Measurements from ENCODE around the gene RPP21. TPM values are rescaled to one million over a fixed set of nuclear protein-coding genes. Genes with fewer than 3 reads are reported as not detected.

The RPP21 gene
- total and polyA plus RNA-seq, 2 donors (not counting 1 experiment from before 2014, with no cell fraction given), result 16.7 to 30.2 TPM

GRCh38 chr6:30348957-30349356 lies 4.0 kb downstream of the RPP21 start:
- no peak for DNase-seq (ENCODE audit: low read depth in 2 of 2)
- H3K27ac ChIP-seq (ENCODE audit: insufficient read depth, low read length), result no peak overlapping the region
- H3K4me1 ChIP-seq (ENCODE audit: control insufficient read depth, extremely low read depth, insufficient read depth, low read length), result no peaks in the 10 kb centered on the region
- no peak overlapping the region for H3K9ac ChIP-seq (ENCODE audit: insufficient read depth, low read length)
- H3K4me3 ChIP-seq (replicated peaks in 1 of 4; ENCODE audit: control extremely low read depth in 1 of 4, insufficient read depth in 1 of 4, low read depth in 3 of 4, low read length in 4 of 4), result no peak overlapping the region
- H4K20me1 ChIP-seq (ENCODE audit: control insufficient read depth, extremely low read depth, insufficient read depth, low read length), result no peaks in the 10 kb centered on the region
- no peaks in the 10 kb centered on the region for H3K9me3 ChIP-seq (ENCODE audit: control insufficient read depth, insufficient read depth, low read depth, low read length)
- no peaks in the 10 kb centered on the region for H3K79me2 ChIP-seq (ENCODE audit: control insufficient read depth, insufficient read depth, low read length)
- H3K4me2 ChIP-seq (ENCODE audit: extremely low read depth, insufficient read depth, low read length), result no peak overlapping the region
- peaks cover 2% of the 10 kb centered on the region for H3K27me3 ChIP-seq (ENCODE audit: control insufficient read depth, insufficient read depth, low read length)
- no peak overlapping the region for H2AFZ ChIP-seq (ENCODE audit: low read length)
- TF ChIP-seq CTCF (conservative IDR thresholded peaks at IDR 0.05 in 1 of 2, IDR thresholded peaks at IDR 0.05 in 1 of 2; ENCODE audit: low read depth in 1 of 2, low read length in 2 of 2) (no peak), EZH2 (IDR thresholded peaks at IDR 0.05; ENCODE audit: low read length, missing control alignments) (no peak)
- no peaks in the 10 kb centered on the region for H3K36me3 ChIP-seq (ENCODE audit: control insufficient read depth, insufficient read depth, low read length)

- Histone ChIP-seq H3K9me3 (ENCODE audit: control insufficient read depth, insufficient read depth, low read depth, low read length) (no peaks in the 10 kb centered on the region), H3K36me3 (ENCODE audit: control insufficient read depth, insufficient read depth, low read length) (no peaks in the 10 kb centered on the region), H3K79me2 (ENCODE audit: control insufficient read depth, insufficient read depth, low read length) (no peaks in the 10 kb centered on the region), H3K4me1 (ENCODE audit: control insufficient read depth, extremely low read depth, insufficient read depth, low read length) (no peaks in the 10 kb centered on the region), H3K4me3 (replicated peaks in 1 of 4; ENCODE audit: control extremely low read depth in 1 of 4, insufficient read depth in 1 of 4, low read depth in 3 of 4, low read length in 4 of 4) (no peak overlapping the region), H4K20me1 (ENCODE audit: control insufficient read depth, extremely low read depth, insufficient read depth, low read length) (no peaks in the 10 kb centered on the region), H3K27ac (ENCODE audit: insufficient read depth, low read length) (no peak overlapping the region), H3K9ac (ENCODE audit: insufficient read depth, low read length) (no peak overlapping the region), H3K27me3 (ENCODE audit: control insufficient read depth, insufficient read depth, low read length) (peaks cover 2% of the 10 kb centered on the region), H3K4me2 (ENCODE audit: extremely low read depth, insufficient read depth, low read length) (no peak overlapping the region), H2AFZ (ENCODE audit: low read length) (no peak overlapping the region)
- no peak for DNase-seq (ENCODE audit: low read depth in 2 of 2)
- TF ChIP-seq EZH2 (IDR thresholded peaks at IDR 0.05; ENCODE audit: low read length, missing control alignments) (no peak), CTCF (conservative IDR thresholded peaks at IDR 0.05 in 1 of 2, IDR thresholded peaks at IDR 0.05 in 1 of 2; ENCODE audit: low read depth in 1 of 2, low read length in 2 of 2) (peak in 1 of 2 donors; percentile 8)
Observed at GRCh38 chr6:30349421-30350177, 4.6 kb downstream of the RPP21 start.

DNA sequence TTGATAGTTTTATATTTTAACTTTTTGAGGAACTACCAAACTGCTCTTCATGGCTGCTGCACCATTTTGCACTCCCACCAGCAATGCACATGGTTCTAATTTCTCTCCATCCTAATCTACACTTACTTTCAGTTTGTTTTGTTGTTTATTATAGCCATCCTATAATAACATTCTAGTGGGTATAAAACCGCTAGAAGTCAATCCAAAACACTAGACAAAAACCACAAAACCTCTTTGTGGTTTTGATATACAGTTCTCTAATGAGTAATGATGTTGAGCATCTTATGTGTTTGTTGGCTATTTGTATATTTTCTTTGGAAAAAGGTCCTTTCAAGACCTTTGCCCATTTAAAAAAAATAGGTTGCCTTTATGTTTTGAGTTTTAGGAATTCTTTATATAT lies 5.6 kb downstream of the RPP21 start:
- Histone ChIP-seq H3K4me2 (ENCODE audit: extremely low read depth, insufficient read depth, low read length) (no peak overlapping the region), H3K36me3 (ENCODE audit: control insufficient read depth, insufficient read depth, low read length) (no peaks in the 10 kb centered on the region), H3K9me3 (ENCODE audit: control insufficient read depth, insufficient read depth, low read depth, low read length) (no peaks in the 10 kb centered on the region), H3K9ac (ENCODE audit: insufficient read depth, low read length) (no peak overlapping the region), H3K4me1 (ENCODE audit: control insufficient read depth, extremely low read depth, insufficient read depth, low read length) (no peaks in the 10 kb centered on the region), H2AFZ (ENCODE audit: low read length) (no peak overlapping the region), H4K20me1 (ENCODE audit: control insufficient read depth, extremely low read depth, insufficient read depth, low read length) (no peaks in the 10 kb centered on the region), H3K27ac (ENCODE audit: insufficient read depth, low read length) (no peak overlapping the region), H3K27me3 (ENCODE audit: control insufficient read depth, insufficient read depth, low read length) (peaks cover 2% of the 10 kb centered on the region), H3K79me2 (ENCODE audit: control insufficient read depth, insufficient read depth, low read length) (no peaks in the 10 kb centered on the region), H3K4me3 (replicated peaks in 1 of 4; ENCODE audit: control extremely low read depth in 1 of 4, insufficient read depth in 1 of 4, low read depth in 3 of 4, low read length in 4 of 4) (no peak overlapping the region)
- TF ChIP-seq CTCF (conservative IDR thresholded peaks at IDR 0.05 in 1 of 2, IDR thresholded peaks at IDR 0.05 in 1 of 2; ENCODE audit: low read depth in 1 of 2, low read length in 2 of 2), result no peak
- TF ChIP-seq EZH2 (IDR thresholded peaks at IDR 0.05; ENCODE audit: low read length, missing control alignments), result no peak
- peak in 1 of 2 donors; percentile 24 for DNase-seq (ENCODE audit: low read depth in 2 of 2)

Measured in fibroblast of lung (primary cell).